Measurements from ENCODE around the gene SEMA6B.

GRCh38 chr19:4536798-4537197, 22.7 kb downstream of the SEMA6B start:
- TF ChIP-seq POLR2A (IDR thresholded peaks at IDR 0.05; ENCODE audit: low read depth), result no peak
- no peak for TF ChIP-seq CTCF (IDR thresholded peaks at IDR 0.05)
- TF ChIP-seq POLR2AphosphoS5 (IDR thresholded peaks at IDR 0.05), result no peak
- no peak for TF ChIP-seq EP300 (IDR thresholded peaks at IDR 0.05)

Measured in esophagus muscularis mucosa (tissue), 4 donors.